IPS-NIHi11 (cell line): ENCODE measurements around the gene HNRNPLL.
"Not testable (repeated sequence)": the region's sequence is repeated elsewhere in the genome, so short reads cannot be mapped to it uniquely, and the experiment has no call there.

Experiments used
- DNase-seq: peaks from one replicate; pipeline ENCODE4 v3.0.0; 2012; ENCODE audit warnings: mixed read lengths, low spot score

HNRNPLL gene

DNA sequence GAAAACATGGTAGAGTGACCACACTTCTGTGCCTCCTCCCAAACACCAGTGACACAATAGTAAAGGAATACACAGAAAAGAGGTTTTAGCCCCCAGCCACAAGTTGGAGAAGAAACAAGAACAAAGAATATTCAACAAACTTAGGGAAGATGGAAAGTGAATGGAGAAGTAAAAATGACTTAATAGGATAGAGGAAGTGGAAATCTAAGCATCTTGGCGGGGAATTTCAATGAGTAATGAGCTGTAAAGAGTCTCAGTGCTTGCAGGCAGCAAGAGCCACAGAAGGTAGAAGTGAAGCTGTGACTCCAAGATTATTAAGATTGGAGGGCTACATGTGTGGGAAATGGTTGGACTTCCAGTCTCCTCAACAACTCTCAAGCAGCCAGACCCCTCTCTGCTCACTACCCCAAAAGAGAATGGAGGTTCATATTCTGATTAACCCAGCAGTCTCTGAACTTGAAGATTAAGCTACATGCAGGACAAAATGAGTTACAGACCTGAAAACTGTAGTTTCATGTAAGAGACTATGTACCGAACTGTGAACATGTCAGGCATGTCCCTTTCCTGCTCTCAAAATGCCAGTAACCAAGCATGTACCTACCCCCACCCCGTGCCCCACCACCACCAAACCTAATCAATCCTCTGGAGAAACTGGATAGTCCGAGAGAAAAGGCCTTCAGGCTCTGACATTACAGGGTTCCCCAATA lies 16.9 kb upstream of the HNRNPLL start:
- no peak for DNase-seq

DNA sequence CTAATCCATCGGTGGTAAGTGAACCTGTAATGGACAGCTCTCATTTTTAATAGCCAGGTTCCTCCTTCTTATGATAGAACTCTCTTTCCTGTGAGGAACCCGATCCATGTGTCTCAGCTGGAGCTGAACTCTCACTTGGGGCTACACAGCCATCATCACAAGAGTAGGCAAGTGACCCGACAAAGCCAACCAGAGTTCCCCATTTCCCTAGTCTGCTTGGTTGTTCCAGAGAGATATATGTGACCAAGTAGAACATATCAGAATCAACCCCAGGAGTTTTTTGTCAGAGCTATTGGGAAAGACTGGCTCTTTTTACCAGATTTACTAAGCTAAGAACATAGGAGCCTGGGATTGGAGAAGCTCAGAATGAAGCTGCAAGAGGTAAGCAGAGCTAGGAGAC lies 14.6 kb upstream of the HNRNPLL start:
- no peak for DNase-seq

DNA sequence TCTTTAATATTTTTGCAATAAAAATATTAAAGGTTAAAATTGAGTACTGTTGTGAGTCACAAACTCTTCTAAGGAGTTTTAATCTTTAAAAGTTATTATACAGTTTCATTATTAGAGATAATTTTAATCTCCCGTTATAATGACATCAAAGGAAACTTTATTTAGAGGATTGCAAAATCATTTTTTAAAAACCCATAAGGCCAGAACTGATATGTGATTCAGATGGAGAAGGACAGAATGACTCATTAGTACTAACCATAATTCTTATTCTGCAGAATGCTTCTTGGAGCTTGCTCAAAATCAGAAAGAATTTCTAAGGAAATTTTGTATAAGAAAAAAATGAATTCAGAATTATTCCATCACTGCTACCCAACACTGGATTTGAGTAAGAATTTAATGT lies 12.5 kb upstream of the HNRNPLL start:
- no peak for DNase-seq

- no peak for DNase-seq
Measured at GRCh38 chr2:38613849-38614213, 11.1 kb upstream of the HNRNPLL start.

DNA sequence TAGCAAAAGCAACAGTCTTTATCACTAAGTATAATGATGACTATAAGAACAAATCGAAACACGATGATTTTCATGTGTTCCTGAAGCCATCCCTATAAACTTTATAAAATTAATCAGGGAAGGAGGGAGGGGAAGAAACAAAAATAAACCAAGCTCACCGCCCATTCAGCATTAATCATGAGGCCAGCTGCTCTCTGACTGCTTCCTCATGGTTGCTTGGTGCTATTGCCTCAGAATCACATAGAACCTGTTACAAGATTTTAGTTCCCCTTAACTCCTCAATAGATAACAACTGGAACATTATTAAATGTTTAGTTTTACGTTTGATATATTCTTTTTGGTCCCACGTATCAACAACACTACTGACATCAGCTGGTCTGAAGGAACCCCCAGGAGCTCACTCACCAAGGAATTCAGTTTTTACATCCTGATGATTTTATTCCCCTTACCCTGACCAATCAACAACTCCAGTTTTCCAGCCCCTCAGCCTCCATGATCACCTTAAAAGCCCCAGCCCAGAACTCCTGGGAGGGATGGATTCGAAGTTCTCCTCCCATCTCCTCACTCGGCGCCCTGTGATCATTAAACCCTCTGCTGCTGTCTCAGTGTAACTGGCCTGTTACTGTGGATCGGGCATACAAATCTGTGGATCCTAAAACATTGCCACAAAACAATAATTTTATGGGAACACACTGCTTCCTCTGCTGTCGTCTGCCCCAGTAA lies 10.6 kb upstream of the HNRNPLL start:
- DNase-seq, result no peak

DNA sequence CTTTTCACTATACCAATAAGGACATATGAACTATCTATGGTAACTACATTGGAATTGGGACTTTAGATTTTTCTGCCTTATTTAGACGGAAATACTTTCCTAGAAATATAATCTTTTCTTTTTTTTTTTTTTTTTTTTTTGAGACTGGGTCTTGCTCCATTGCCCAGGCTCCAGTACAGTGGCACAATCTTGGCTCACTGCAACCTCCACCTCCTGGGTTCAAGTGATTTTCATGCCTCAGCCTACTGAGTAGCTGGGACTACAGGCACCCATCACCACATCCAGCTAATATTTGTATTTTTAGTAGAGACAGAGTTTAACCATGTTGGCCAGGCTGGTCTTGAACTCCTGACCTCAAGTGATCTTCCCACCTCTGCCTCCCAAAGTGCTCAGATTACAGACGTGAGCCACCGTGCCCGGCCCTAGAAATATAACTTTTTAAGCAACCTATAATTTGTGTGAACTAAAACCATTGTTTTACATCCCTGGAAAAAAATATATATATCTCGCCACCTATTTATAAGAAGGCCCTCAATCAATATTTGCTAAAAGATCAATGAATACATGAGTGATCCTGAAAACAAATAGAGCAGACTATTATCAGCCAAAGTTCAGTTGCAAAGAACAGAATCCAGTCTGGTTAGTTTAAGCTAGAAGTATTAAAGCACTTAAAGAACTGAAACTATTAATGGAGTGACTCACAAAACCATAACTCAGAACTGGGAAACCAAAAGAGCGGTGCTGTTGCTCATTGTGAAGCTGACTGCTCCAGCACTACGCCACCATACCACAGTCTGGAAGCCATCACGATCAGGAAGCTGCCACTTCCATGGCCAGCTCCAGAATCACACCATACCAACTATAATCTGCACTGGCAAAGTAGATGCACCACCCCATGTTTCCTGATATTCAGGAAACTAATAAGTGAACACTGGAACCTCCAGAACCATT lies 8.4 kb upstream of the HNRNPLL start:
- no peak for DNase-seq

DNA sequence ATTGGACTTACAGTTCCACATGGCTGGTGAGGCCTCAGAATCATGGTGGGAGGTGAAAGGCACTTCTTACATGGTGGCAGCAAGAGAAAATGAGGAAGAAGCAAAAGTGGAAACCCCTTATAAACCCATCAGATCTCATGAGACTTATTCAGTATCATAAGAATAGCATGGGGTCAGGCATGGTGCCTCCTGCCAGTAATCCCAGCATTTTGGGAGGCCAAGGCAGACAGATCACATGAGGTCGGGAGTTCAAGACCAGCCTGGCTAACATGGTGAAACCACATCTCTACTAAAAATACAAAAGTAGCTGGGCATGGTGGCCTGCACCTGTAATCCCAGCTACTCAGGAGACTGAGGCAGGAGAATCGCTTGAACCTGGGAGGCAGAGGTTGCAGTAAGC lies 6.5 kb upstream of the HNRNPLL start:
- DNase-seq, result not testable (repeated sequence)

DNA sequence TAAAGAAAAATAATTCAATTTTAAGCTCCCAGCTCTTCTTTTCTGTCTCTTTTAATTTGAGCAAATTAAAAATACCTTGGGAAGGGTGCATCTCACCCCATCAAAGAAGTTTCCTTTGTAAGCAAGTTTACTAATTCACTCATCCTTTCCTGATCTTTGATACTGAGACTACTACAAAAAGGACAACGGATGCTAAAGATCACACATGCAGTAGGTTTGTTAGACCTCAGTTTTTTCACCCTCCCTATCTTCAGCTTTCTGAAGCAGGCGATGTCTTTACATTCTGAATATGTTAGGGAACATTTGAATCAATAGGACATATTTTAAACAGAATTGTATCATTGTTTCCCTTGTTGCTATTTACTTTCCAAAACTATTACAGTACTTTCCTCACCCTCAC lies 6.0 kb upstream of the HNRNPLL start:
- no peak for DNase-seq

GRCh38 chr2:38605298-38605830 lies 2.6 kb upstream of the HNRNPLL start:
- no peak for DNase-seq

DNA sequence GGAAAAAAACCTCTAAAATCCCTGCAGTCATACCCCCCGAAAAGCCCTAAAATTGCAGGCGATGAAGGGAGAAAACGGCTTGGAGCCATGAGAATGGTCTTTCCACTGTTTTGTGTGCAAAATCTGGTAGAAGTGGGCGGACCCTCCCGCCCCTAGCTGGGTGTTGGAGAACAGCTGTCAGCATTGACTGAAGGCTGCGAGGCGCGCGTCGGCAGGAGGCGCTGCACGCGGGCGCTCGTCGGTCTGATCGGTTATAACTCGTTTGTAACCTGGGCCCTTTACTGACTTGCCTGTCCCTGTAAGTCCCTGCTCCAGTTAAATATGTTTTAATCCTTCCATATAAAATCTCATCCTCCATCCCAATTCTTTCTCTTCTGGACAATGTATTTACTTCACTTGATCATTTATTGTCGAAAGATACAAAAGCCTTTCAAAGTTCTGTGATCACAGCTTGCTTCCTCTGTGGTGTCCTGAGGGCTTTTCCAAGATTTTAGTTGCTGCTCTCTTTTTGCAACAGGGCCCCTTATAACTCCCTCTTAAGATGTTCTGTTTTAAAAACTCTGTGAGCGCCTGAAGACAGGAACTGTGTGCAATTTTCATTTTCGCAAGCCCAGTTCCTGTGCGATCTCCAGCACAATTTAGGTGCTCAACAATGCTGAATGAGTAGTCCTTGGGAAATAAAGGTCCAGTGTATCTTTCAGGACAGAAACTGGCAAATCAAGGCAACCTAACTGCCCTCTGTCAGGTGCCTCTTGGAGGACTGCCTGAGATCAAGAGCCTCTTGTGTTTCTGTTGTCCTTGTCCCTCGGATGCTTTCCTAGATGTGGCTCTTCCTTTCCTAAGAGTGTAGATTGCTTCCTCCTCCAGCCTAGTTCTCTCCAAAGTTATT lies 918 bp upstream of the HNRNPLL start:
- DNase-seq, result peak; percentile 73

GRCh38 chr2:38602136-38602731 lies 494 bp downstream of the HNRNPLL start:
- DNase-seq, result peak; percentile 42

DNA sequence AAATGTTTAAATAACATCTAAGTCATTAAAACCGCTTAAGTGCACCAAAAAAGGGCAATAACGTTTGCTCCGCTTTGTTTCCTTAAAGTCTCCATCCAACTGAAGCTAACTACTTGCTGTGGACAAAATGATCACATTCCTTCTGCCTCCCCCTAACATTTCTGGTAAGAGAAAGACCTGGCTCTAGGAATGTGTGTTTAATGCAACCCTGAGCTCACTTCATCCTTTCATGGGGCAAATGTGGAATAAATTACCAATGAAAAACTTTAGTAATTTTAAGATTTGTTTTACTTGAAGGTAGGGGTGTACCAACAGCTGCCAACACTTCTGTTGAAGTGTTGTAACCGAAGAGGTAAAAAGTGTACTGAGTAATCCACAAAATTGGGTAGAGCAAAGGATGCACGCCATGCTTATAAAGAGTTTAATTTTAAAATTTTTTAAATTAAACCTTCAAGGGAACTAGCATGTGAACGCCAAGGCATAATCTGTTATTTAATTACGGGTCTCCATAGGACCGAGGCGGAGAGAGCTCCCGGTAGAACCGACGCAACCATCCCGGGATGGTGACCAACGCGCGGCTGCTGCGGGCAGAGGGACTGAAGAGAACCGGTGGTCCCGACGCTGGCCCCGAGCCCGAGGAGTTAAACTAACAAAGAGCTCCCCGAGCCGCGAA lies 1.1 kb downstream of the HNRNPLL start:
- DNase-seq, result no peak

GRCh38 chr2:38600921-38601455 lies 1.7 kb downstream of the HNRNPLL start:
- no peak for DNase-seq

GRCh38 chr2:38600242-38600891 lies 2.4 kb downstream of the HNRNPLL start:
- no peak for DNase-seq

GRCh38 chr2:38599706-38600105 lies 3.0 kb downstream of the HNRNPLL start:
- no peak for DNase-seq

DNA sequence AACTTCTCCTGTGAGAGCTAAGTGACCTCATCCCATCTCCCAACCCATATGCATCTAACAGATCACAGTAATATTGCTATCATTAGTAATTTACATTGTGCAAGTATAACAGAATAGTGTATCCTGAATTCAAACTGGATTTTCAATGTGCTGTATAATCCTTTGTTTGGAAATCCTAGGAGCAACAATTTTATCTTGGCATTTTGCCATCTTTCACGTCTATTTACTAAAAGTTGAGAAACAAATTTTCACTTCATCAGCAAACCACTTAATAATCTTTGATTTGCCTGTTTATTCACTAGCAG lies 3.8 kb downstream of the HNRNPLL start:
- no peak for DNase-seq

DNA sequence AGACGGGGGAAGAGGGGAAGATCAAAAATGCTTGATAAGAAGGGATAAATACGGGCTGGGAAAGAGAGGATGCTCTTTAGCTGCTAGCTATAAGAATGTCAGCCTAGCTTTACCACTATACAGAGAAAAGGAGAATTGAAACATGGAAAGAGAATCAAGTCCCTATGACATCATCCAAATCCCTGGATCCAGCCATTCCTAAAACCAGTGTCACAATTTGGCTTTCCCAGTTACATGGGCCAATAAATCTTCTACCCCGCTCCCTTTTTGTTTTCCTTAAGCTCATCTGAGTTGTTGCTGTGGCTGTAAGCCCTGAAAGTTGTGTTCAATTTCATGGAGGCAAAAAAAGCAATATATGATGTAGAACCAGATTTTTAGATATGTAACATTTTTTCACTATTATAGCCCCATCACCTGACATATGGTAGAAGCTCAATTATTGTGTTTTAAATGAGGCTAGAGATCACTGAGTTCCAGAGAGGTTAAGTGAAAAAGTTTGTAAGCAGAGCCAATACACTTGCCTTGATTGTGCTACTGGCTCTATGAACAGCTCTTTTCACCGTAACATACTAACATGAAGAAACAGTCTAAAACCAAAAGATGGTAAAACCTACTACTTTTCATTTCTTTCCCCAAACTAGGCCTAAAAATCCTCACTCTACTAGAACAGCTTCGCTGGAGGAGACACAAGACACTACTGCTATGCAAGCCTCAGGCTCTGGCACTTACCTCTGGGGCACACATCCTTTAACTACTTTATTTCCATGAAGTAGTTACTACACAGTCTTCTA lies 4.3 kb downstream of the HNRNPLL start:
- no peak for DNase-seq

- no peak for DNase-seq
Measured at GRCh38 chr2:38597115-38597514, 5.6 kb downstream of the HNRNPLL start.

DNA sequence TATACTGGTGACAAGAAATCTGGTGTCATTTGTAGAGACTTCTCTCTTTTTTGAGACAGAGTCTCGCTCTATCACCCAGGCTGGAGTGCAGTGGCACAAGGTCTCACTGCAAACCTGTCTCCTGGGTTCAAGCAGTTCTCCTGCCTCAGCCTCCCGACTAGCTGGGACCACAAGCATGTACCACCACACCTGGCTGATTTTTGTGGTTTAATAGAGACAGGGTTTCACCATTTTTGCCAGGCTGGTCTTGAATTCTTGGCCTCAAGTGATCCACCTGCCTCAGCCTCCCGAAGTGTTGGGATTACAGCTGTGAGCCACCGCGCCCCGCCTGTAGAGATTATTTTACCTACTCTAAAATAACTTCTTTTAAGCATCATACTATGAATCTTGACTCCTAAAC lies 6.5 kb downstream of the HNRNPLL start:
- no peak for DNase-seq
